Upper lobe of left lung (tissue), 6 donors: ENCODE results near the gene LYST. TPM values are rescaled to one million over a fixed set of nuclear protein-coding genes. Genes with fewer than 3 reads are reported as not detected.

Source experiments
- ATAC-seq, 2 donors: fragments of 200-7000 bp; cut with Tn5 transposase; one replicate each; pipeline ENCODE4 v1.9.1; 2022; ENCODE audit warnings: mild to moderate bottlenecking in 2 of 2, moderate library complexity in 2 of 2; ENCODE audit not compliant: low FRiP score in 2 of 2
- DNase-seq, 2 donors: peaks; one replicate each; pipeline ENCODE4 v3.0.0-alpha.2; 2019 to 2020
- H3K27ac ChIP-seq, 4 donors: fragments of 200-600 bp; sonication (generic); one replicate each; pipeline ENCODE4 v1.5.1; 2016 to 2019
- H3K27me3 ChIP-seq, 4 donors: fragments of 200-600 bp; sonication (generic); one replicate each; pipeline ENCODE4 v1.5.1; 2017 to 2019
- H3K36me3 ChIP-seq, 4 donors: fragments of 200-600 bp; sonication (generic); one replicate each; pipeline ENCODE4 v1.5.1; 2016 to 2019
- H3K4me1 ChIP-seq, 4 donors: fragments of 200-600 bp; sonication (generic); one replicate each; pipeline ENCODE4 v1.5.1; 2018 to 2019
- H3K4me3 ChIP-seq, 4 donors: fragments of 200-600 bp; sonication (generic); one replicate each; pipeline ENCODE4 v1.5.1; 2017 to 2019; ENCODE audit warnings: mild to moderate bottlenecking in 2 of 4, moderate library complexity in 1 of 4
- H3K9me3 ChIP-seq, 4 donors: fragments of 200-600 bp; sonication (generic); one replicate each; pipeline ENCODE4 v1.5.1; 2018 to 2019
- EP300 ChIP-seq, 4 donors: sonication (generic); formaldehyde crosslinking; IDR thresholded peaks; one replicate each; pipeline ENCODE4 v1.5.1; 2017; ENCODE audit warnings: antibody characterized with exemption in 4 of 4, control low read depth in 2 of 4
- POLR2A ChIP-seq, 4 donors: fragments of 450-650 bp; IDR thresholded peaks; one replicate each; pipeline ENCODE4 v1.5.1; 2016 to 2017; ENCODE audit warnings: antibody characterized with exemption in 4 of 4, mild to moderate bottlenecking in 2 of 4
- POLR2AphosphoS5 ChIP-seq, 2 donors: sonication (generic); formaldehyde crosslinking; IDR thresholded peaks; one replicate each; pipeline ENCODE4 v1.5.1; 2017; ENCODE audit warnings: antibody characterized with exemption in 2 of 2
- WGBS, 2 donors: methylation state at CpG; one replicate each; pipeline ENCODE4 v1.1.5; 2017 to 2018; 5-methylcytosine and 5-hydroxymethylcytosine counted together
- total RNA-seq, 6 donors: library from RNA; depleted of rRNA in 4 of 6; stranded (reverse); fragments of >200 nt in 4 of 6; gene quantifications; one replicate each; pipeline versions ENCODE4 v1.1.0 to v1.2.1, GENCODE V29; 2016 to 2021
- TF ChIP-seq, protein P1 (sequence below), 6 experiments: fragments of 450-650 bp in 4 of 6; fragments of 200-600 bp in 2 of 6; sonication (generic) in 2 of 6; IDR thresholded peaks; one replicate each; pipeline ENCODE4 v1.5.1; 2016 to 2019; ENCODE audit warnings: antibody characterized with exemption in 6 of 6
- donor health status: DM: no; HTN: no; CAD: no; lungs with moderate emphysema.
- donor health status: DM: no; HTN: yes; CAD: no; lungs with severe emphysema.

Gene LYST
- total RNA-seq, 6 donors from 2014 or later = 34.0 to 87.0 (median 54.0) TPM

DNA sequence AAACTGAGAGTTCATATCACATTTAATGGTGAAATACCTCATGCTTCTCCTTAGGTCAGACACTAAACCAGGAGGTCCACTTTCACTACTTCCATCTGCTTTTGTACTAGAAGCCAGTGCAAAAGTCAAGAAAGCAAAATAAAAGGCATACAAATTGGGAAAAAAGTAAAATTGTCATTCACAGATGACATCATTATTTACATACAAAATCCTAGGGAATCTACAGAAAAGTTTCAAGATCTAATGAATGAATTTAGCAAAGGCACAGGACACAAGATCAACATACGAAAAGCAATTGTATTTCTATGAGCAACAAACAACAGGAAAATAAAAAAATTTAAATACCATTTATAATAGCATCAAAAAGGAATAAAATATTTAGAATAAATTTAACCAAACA, 41.5 kb downstream of the LYST start:
- Histone ChIP-seq H3K27ac (no peak overlapping the region), H3K4me1 (no peaks in the 10 kb centered on the region), H3K4me3 (no peak overlapping the region), H3K27me3 (no peaks in the 10 kb centered on the region), H3K9me3 (no peaks in the 10 kb centered on the region), H3K36me3 (peaks cover 0 to 38% (median 3%) of the 10 kb centered on the region in 4 donors)
- TF ChIP-seq POLR2AphosphoS5 (IDR thresholded peaks at IDR 0.05) (no peak), EP300 (IDR thresholded peaks at IDR 0.05) (no peak), POLR2A (IDR thresholded peaks at IDR 0.05) (no peak)
- TF ChIP-seq, protein P1, sequence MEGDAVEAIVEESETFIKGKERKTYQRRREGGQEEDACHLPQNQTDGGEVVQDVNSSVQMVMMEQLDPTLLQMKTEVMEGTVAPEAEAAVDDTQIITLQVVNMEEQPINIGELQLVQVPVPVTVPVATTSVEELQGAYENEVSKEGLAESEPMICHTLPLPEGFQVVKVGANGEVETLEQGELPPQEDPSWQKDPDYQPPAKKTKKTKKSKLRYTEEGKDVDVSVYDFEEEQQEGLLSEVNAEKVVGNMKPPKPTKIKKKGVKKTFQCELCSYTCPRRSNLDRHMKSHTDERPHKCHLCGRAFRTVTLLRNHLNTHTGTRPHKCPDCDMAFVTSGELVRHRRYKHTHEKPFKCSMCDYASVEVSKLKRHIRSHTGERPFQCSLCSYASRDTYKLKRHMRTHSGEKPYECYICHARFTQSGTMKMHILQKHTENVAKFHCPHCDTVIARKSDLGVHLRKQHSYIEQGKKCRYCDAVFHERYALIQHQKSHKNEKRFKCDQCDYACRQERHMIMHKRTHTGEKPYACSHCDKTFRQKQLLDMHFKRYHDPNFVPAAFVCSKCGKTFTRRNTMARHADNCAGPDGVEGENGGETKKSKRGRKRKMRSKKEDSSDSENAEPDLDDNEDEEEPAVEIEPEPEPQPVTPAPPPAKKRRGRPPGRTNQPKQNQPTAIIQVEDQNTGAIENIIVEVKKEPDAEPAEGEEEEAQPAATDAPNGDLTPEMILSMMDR (IDR thresholded peaks at IDR 0.05) = no peak
- no peak for DNase-seq
- 94 to 97% methylated on average over 1 of the region's 1 CpG for WGBS, 2 donors
- ATAC-seq = no peak

DNA sequence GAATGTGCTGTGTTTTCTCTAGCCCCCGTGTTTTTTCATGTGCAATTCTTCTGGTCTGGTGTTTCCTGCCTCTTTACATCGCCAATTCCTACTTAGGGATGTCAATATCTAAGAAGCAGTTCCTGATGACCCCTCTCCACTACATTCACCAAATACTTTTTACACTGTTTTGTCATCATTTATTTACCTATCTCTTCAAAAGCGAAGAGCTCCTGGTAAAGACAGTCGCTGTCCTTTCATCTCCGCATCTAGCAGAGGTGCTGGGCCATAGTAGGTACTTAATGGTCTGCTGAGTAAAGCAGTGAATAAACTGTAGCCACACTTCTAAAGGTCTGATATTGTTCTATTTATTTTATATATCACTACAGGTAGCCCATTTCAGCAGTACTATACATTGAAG, 43.0 kb downstream of the LYST start:
- Histone ChIP-seq H3K9me3 (no peaks in the 10 kb centered on the region), H3K4me1 (no peaks in the 10 kb centered on the region), H3K27me3 (no peaks in the 10 kb centered on the region), H3K27ac (no peak overlapping the region), H3K4me3 (no peak overlapping the region), H3K36me3 (peaks cover 0 to 22% (median 1%) of the 10 kb centered on the region in 4 donors)
- TF ChIP-seq, protein P1 (IDR thresholded peaks at IDR 0.05) = no peak
- TF ChIP-seq EP300 (IDR thresholded peaks at IDR 0.05) = no peak
- TF ChIP-seq POLR2AphosphoS5 (IDR thresholded peaks at IDR 0.05) = no peak
- no peak for TF ChIP-seq POLR2A (IDR thresholded peaks at IDR 0.05)
- ATAC-seq = no peak
- 86 to 94% methylated on average over 5 of the region's 5 CpGs for WGBS, 2 donors
- no peak for DNase-seq

DNA sequence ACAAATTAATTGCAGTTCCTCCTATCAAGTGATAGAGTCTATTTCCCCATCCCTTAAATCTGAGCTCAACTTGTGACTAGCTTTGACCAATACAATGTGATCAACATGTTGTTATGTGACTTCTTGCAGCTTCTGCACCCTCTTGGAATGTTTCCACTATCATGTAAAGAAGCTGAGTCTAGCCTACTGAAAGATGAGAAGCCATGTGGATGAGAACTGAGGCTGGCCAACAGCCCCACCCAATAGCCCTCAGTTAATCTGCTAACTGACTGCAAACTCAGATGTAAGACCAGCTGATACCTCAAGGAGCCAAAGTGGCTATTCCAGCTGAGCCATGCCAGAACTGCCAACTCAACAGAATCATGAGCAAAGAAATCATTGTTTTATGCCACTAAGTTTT, 44.0 kb downstream of the LYST start:
- ATAC-seq (no peak), DNase-seq (no peak)
- Histone ChIP-seq H3K4me1 (no peaks in the 10 kb centered on the region), H3K4me3 (no peak overlapping the region), H3K9me3 (no peaks in the 10 kb centered on the region), H3K36me3 (peaks cover 0 to 17% (median 1%) of the 10 kb centered on the region in 4 donors), H3K27me3 (no peaks in the 10 kb centered on the region), H3K27ac (no peak overlapping the region)
- no peak for TF ChIP-seq POLR2AphosphoS5 (IDR thresholded peaks at IDR 0.05)
- TF ChIP-seq, protein P1 (IDR thresholded peaks at IDR 0.05) = no peak
- no peak for TF ChIP-seq EP300 (IDR thresholded peaks at IDR 0.05)
- no peak for TF ChIP-seq POLR2A (IDR thresholded peaks at IDR 0.05)

DNA sequence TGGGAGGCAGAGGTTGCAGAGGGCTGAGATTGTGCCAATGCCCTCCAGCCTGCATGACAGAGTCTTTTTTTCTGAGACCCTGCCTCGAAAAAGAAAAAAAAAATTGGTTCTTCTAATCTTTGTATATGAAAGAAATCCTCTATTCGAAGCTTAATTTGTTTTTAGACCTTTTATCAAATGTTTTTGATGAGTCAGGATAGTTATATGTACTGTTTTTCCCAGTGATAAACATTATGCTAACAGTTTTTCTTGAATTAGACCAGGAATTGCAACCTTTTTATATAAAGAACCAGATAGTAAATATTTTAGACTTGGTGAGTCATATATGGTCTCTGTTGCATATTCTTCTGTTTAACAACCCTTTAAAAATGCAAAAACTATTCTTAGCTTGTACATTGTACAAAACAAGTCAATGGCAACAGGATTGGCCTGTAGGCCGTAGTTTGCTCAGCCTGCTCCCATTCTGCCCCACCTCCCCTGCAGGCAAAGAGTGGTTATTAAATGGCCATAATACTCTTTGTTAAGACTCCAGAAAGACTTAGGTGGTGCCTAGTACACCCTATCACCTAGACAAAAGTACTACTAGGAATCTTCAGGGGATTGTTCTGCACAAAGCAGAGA, 45.2 kb downstream of the LYST start:
- no peaks in the 10 kb centered on the region for H3K27me3 ChIP-seq
- H3K36me3 ChIP-seq = peaks cover 0 to 9% (median 0%) of the 10 kb centered on the region in 4 donors
- TF ChIP-seq POLR2A (IDR thresholded peaks at IDR 0.05) = no peak
- TF ChIP-seq POLR2AphosphoS5 (IDR thresholded peaks at IDR 0.05) = no peak
- TF ChIP-seq, protein P1 (IDR thresholded peaks at IDR 0.05) = no peak
- no peak for TF ChIP-seq EP300 (IDR thresholded peaks at IDR 0.05)
- no peaks in the 10 kb centered on the region for H3K4me1 ChIP-seq
- WGBS, 2 donors = 91% methylated on average over 3 of the region's 3 CpGs
- H3K9me3 ChIP-seq = no peaks in the 10 kb centered on the region
- ATAC-seq (no peak), DNase-seq (no peak)
- H3K4me3 ChIP-seq = no peak overlapping the region
- no peak overlapping the region for H3K27ac ChIP-seq

DNA sequence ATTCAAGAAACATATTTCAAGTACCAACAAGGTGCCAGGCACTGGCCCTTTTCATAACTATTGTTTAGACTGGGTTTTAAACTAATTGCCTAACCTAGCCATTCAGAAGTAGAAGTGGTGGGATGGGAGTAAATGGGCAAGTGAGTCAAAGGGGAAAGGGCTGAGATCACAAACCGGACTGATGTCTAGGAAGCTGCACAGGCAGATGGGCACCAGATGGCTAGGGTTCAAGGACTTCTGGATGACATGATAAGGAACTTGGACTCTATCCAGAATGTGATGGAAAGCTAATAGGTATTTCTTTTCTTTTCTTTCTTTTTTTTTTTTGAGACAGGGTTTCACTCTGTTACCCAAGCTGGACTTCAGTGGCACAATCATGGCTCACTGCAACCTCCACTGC, 46.6 kb downstream of the LYST start:
- no peak for DNase-seq
- WGBS, 2 donors = 89 to 92% methylated on average over 1 of the region's 1 CpG
- Histone ChIP-seq H3K27me3 (no peaks in the 10 kb centered on the region), H3K4me1 (no peaks in the 10 kb centered on the region), H3K36me3 (peaks cover 0 to 2% (median 0%) of the 10 kb centered on the region in 4 donors), H3K4me3 (no peak overlapping the region), H3K9me3 (no peaks in the 10 kb centered on the region), H3K27ac (no peak overlapping the region)
- TF ChIP-seq POLR2A (IDR thresholded peaks at IDR 0.05) (no peak), POLR2AphosphoS5 (IDR thresholded peaks at IDR 0.05) (no peak), EP300 (IDR thresholded peaks at IDR 0.05) (no peak)
- TF ChIP-seq, protein P1 (IDR thresholded peaks at IDR 0.05) = no peak
- no peak for ATAC-seq
